GM19467 (cell line): ENCODE results near the gene BRPF1.

Experiments
- ATAC-seq: cut with Tn5 transposase; IDR thresholded peaks from one replicate; pipeline ENCODE4 v1.9.1; 2021; ENCODE audit warnings: mild to moderate bottlenecking, moderate library complexity; ENCODE audit not compliant: unreplicated experiment

BRPF1 gene

DNA sequence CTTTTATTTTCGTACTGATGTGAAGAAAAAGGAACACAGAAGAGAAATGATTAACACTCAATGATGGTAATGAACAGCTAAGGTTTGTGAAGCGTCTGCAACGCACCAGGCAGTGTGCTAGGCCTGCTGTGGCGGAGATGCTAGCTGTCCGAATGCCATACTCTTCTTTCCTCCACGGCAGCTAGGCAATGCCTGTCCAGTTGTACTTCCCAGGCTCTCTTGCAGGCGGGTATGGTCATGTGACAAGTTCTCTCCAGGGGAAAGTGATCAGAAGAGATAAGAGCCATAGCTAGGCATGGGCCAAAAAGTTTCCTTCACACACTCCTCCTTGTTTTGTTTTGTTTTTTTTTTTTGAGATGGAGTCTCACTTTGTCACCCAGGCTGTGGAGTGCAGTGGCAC is 54.1 kb downstream of the BRPF1 start:
- ATAC-seq: no peak

DNA sequence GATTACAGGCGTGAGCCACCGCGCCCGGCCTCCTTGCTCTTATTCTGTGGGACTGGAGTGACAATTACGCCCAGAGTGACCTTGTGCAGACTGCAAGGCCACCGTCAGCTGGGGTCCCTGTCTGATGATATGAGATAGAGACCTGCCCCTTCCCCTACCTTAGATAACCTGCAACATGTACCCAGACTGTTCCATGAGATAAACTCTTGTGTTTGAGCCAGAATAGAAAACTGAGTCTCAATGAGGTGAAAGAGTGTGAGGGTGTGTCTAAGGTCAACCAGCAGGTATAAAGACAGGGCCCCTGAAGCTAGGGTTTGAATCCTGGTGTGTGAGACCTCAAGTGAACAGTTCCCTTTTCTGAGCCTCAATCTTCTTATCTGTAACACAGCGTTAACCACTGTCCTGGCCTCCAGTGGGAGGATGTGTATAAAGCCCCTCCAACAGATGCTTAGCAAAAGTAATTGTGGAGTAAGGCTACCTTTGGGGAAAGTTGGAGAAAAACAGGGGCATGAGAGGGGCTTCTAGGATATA is 54.7 kb downstream of the BRPF1 start:
- ATAC-seq: no peak

- no peak for ATAC-seq
Measured at GRCh38 chr3:9786825-9787669, 55.5 kb downstream of the BRPF1 start.

- ATAC-seq: no peak
Measured at GRCh38 chr3:9787714-9788113, 56.2 kb downstream of the BRPF1 start.

DNA sequence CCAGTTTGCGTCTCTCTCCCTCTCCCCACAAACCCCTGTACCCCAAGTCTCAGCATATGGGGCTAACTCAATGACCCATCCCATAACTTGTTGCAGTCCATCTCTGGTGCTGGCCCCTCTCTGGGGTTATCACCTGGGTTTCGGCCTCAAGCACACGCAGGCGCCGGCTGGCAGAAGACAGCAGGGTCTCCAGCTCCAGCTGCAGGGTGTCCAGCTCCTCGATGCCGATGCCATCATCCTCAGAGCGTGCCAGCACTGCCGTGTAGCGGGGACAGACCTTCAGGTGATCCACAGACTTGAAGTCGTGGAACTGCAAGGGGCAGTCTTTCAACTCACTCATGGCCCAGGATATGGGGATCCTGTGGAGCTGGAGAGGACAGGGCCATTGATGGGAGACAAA is 59.6 kb downstream of the BRPF1 start:
- no peak for ATAC-seq

DNA sequence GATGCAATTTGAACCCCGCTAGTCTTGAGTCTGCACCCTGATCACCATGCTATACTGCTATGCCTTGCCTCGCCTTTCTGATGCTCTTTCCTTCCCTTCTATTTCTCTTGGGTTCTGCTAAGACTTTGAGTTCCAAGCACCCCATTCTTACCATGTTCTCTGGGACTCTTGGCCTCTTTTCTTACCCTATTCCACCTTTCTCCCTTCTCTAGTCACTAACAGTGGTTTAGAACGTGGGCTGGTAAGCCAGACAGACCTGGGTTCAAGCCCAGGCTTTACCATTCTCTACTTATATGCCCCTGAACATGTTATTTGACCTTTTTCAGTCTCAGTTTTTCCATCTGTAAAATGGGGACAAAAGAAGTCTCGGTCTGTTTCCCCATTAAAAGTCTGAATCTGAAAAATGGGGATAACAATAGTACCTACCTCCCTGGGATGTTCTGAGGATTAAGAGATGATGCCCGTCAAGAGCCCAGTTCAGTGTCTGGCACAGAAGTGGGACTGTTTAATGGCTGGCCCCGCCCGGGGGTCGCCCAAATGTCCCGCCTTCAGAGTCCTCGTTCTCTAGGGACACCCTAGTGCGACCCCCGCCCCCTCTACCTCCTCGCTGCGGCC is 60.4 kb downstream of the BRPF1 start:
- ATAC-seq: no peak

DNA sequence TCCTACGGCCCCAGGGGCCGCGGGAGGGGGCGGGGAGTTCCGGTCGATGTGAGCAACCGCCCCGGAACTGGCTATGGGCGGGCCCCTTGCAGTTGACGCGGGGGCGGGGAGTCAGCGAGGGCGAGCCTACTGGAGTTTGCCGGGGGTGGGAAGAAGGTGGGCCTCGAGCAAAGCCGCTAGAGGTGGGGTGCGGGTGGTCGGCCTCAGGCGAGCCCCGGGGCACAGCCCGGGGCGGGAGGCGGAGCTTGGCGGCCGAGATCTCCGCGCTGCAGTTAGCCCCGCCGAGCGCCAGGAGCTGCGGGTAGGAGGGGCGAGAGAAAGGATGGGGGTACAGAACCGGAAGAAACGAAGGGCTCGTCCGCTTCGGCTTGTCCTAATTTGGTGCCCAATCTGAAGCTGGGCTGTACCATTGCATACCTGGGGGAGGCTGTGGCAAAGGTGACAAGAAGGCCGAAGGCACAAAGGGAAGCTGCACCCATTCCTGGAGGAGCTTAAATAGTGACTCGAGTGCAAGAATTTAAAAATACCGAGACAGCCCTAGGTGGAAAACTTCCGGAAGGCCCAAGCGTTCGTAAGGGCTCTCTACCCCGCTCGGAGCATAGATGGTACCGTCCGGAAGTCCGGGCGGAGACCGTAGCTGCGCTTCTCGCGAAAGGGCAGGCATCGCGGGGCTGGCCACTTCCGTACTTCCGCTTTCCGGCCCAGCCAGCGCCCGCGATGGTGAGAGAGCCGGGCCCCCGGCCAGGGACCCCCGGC is 61.0 kb downstream of the BRPF1 start, which contains the start of the genes ARPC4 and TADA3:
Gene ARPC4, plus strand, starts transcription at position 678 of the 756 bp plus-strand sequence. Its CDS starts 40 bp downstream, at position 718.
Gene TADA3, minus strand, starts transcription at position 69 of the 756 bp plus-strand sequence. CDS start 1,007 bp downstream, outside the sequence.
- peak; percentile 74 for ATAC-seq

DNA sequence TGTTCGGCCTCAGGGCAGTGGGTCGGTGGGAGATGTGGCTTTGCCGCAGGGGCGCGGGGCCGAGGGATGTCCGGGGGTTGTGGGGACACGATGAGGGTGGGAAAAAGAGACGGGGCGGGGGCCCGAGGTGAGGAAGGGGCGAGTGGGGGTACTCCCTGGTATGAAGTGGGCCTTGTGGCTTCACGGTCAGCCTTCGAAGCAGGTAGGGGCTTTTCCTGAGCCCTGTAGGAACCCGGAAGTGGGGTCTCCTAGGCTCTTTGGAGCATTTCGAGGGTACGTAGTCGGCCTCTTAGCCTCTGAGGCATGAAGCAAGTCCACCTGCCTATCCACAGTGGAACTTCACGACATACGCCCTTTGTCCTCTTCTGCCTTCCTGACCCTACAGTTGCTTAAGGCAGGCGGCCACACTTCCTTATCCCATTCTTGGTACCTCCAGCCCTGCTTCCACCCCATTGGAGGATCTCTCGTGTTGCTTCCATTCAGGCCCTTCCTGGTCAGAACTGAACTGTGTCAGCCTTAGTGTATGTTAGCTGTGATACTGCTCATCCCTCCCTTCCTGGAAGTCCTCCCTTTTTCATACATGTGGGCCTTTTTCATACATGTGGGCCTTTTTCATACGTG is 61.7 kb downstream of the BRPF1 start:
- ATAC-seq: no peak

GRCh38 chr3:9794400-9794799 is 62.9 kb downstream of the BRPF1 start:
- ATAC-seq: no peak

DNA sequence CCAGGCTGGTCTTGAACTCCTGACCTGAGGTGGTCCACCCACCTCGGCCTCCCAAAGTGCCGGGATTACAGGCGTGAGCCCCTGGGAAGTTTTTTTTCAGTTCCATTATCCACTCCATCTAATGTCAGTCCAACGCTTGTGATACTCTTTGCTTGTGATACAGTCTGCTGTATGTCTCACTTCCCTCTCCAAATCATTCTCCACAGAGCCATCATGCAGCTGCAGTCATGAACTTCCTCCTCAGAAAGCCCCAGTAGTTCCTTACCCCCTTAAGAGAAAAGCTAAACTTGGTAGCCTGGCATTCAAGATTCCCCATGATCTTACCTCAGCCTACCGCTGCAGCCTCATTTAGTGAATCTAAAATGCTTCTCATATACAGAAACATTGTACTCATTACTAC is 63.7 kb downstream of the BRPF1 start:
- no peak for ATAC-seq

DNA sequence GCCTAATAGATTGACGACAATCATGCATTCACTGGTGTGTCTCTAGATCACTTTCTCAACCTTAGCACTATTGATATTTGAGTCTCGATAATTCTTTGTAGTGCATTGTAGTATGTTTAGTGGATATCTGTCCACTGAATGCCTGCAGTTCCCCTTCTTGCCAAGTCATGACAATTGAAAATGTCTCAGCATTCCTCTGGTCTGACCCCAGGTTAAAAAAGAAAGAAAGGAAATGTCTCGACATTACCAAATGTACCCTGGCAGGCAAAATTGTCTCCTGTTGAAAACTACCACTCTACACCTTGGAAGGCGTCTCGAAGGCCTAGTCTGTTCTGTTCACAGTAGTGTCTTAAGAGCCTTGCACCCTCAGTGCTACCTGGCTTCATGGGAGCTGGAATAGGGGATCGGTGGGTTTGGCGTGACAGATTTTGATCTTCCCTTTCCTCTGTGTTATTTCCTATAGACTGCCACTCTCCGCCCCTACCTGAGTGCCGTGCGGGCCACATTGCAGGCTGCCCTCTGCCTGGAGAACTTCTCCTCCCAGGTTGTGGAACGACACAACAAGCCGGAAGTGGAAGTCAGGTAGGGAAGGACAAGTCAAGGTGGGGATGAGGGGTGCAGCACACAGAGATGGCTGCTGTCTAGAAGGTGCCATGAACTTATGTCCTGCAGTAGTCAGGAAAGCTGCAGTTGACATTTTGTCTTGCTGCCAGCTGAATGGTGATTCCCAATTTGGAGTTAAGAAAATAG is 65.8 kb downstream of the BRPF1 start:
- ATAC-seq: no peak
